ENCODE results near the gene GPR3. TPM values are rescaled to one million over a fixed set of nuclear protein-coding genes. Genes with fewer than 3 reads are reported as not detected.
A peak's percentile ranks its signal among the peaks of the same experiment; 100 is the strongest.

GPR3 gene
- polyA plus RNA-seq, 1 experiment, result 1.3 TPM

- ChIA-PET POLR2A (interaction anchor here (1.5 kb wide), 1 partner anchor 11 kb away, joined by 3 read pairs; the partner anchor contains the start of gene MAP3K6), CTCF (interaction anchor here (0.8 to 1.5 kb wide), 2 partner anchors 14 to 82 kb away, joined by 4 to 5 read pairs; no protein-coding TSS in a partner anchor)
- Histone ChIP-seq H3K27me3 (ENCODE audit: control insufficient read depth, insufficient read depth, low read length) (peaks cover 24% of the 10 kb centered on the region), H3K9me3 (ENCODE audit: control insufficient read depth, insufficient read depth, low read length) (no peaks in the 10 kb centered on the region), H3K4me3 (ENCODE audit: low read depth, low read length) (no peak overlapping the region), H3K27ac (ENCODE audit: low read depth, low read length) (no peak overlapping the region)
- TF ChIP-seq CTCF (IDR thresholded peaks at IDR 0.05; ENCODE audit: low read depth, low read length), result no peak
- DNase-seq (ENCODE audit: low read depth, low spot score), result no peak
These were observed 14.5 kb upstream of the GPR3 start for GRCh38 chr1:27377760-27378495.

GRCh38 chr1:27379564-27380122, 12.8 kb upstream of the GPR3 start:
- Histone ChIP-seq H3K27ac (ENCODE audit: low read depth, low read length) (no peak overlapping the region), H3K9me3 (ENCODE audit: control insufficient read depth, insufficient read depth, low read length) (no peaks in the 10 kb centered on the region), H3K4me3 (ENCODE audit: low read depth, low read length) (no peak overlapping the region), H3K27me3 (ENCODE audit: control insufficient read depth, insufficient read depth, low read length) (peaks cover 24% of the 10 kb centered on the region)
- DNase-seq (ENCODE audit: low read depth, low spot score), result no peak
- TF ChIP-seq CTCF (IDR thresholded peaks at IDR 0.05; ENCODE audit: low read depth, low read length), result no peak
- POLR2A ChIA-PET, result no interaction called here
- CTCF ChIA-PET, result no interaction called here

GRCh38 chr1:27380224-27380623, 12.2 kb upstream of the GPR3 start:
- no peak for DNase-seq (ENCODE audit: low read depth, low spot score)
- Histone ChIP-seq H3K4me3 (ENCODE audit: low read depth, low read length) (no peak overlapping the region), H3K27me3 (ENCODE audit: control insufficient read depth, insufficient read depth, low read length) (peaks cover 21% of the 10 kb centered on the region), H3K27ac (ENCODE audit: low read depth, low read length) (no peak overlapping the region), H3K9me3 (ENCODE audit: control insufficient read depth, insufficient read depth, low read length) (no peaks in the 10 kb centered on the region)
- TF ChIP-seq CTCF (IDR thresholded peaks at IDR 0.05; ENCODE audit: low read depth, low read length), result no peak
- CTCF ChIA-PET, result no interaction called here
- POLR2A ChIA-PET, result no interaction called here

- Histone ChIP-seq H3K4me3 (ENCODE audit: low read depth, low read length) (no peak overlapping the region), H3K27ac (ENCODE audit: low read depth, low read length) (peak overlapping the region; percentile 2), H3K27me3 (ENCODE audit: control insufficient read depth, insufficient read depth, low read length) (peaks cover 19% of the 10 kb centered on the region), H3K9me3 (ENCODE audit: control insufficient read depth, insufficient read depth, low read length) (no peaks in the 10 kb centered on the region)
- CTCF ChIA-PET, result interaction anchor here (0.9 to 1.5 kb wide), 3 partner anchors 23 to 81 kb away, joined by 3 to 4 read pairs (median 3); no protein-coding TSS in a partner anchor
- no peak for TF ChIP-seq CTCF (IDR thresholded peaks at IDR 0.05; ENCODE audit: low read depth, low read length)
- POLR2A ChIA-PET, result no interaction called here
- DNase-seq (ENCODE audit: low read depth, low spot score), result no peak
These were observed 11.4 kb upstream of the GPR3 start for GRCh38 chr1:27380766-27381733.
